Adipocyte (in vitro differentiated cells): ENCODE results near the gene MAP3K7CL.

Experiments
- DNase-seq: peaks from one replicate; pipeline ENCODE4 v3.0.0-alpha.2; 2015; ENCODE audit warnings: low read depth
- H3K27me3 ChIP-seq: replicated peaks from 2 replicates; pipeline ENCODE4 v1.7.0; 2013; ENCODE audit warnings: mild to moderate bottlenecking, low read length, moderate library complexity; ENCODE audit not compliant: control insufficient read depth, insufficient read depth
- H3K36me3 ChIP-seq: 2 replicates; pipeline ENCODE4 v1.7.0; 2013; ENCODE audit warnings: low read length, mild to moderate bottlenecking, moderate library complexity; ENCODE audit not compliant: control insufficient read depth, insufficient read depth, severe bottlenecking
- H3K4me1 ChIP-seq: 2 replicates; pipeline ENCODE4 v1.7.0; 2013; ENCODE audit warnings: mild to moderate bottlenecking, low read length, moderate library complexity; ENCODE audit not compliant: control insufficient read depth, insufficient read depth
- H3K4me3 ChIP-seq: 2 replicates; pipeline ENCODE4 v1.7.0; 2013; ENCODE audit warnings: mild to moderate bottlenecking, low read length, moderate library complexity
- H3K9ac ChIP-seq: 2 replicates; pipeline ENCODE4 v1.7.0; 2013; ENCODE audit warnings: mild to moderate bottlenecking, low read length, moderate library complexity
- H3K9me3 ChIP-seq: 2 replicates; pipeline ENCODE4 v1.7.0; 2013; ENCODE audit warnings: mild to moderate bottlenecking, low read length, moderate library complexity; ENCODE audit not compliant: control insufficient read depth

The MAP3K7CL gene

GRCh38 chr21:29205009-29205408 lies 74.6 kb downstream of the MAP3K7CL start:
- H3K4me1 ChIP-seq = peaks cover 14% of the 10 kb centered on the region
- no peaks in the 10 kb centered on the region for H3K36me3 ChIP-seq
- peaks cover 16% of the 10 kb centered on the region for H3K9me3 ChIP-seq
- no peaks in the 10 kb centered on the region for H3K27me3 ChIP-seq
- H3K9ac ChIP-seq = no peak overlapping the region
- no peak overlapping the region for H3K4me3 ChIP-seq
- no peak for DNase-seq

GRCh38 chr21:29205988-29206387 lies 75.5 kb downstream of the MAP3K7CL start:
- Histone ChIP-seq H3K4me1 (peaks cover 14% of the 10 kb centered on the region), H3K27me3 (no peaks in the 10 kb centered on the region), H3K9me3 (peaks cover 12% of the 10 kb centered on the region), H3K9ac (no peak overlapping the region), H3K4me3 (no peak overlapping the region), H3K36me3 (no peaks in the 10 kb centered on the region)
- DNase-seq = no peak

GRCh38 chr21:29206445-29206844 lies 76.0 kb downstream of the MAP3K7CL start:
- Histone ChIP-seq H3K9me3 (peaks cover 7% of the 10 kb centered on the region), H3K36me3 (no peaks in the 10 kb centered on the region), H3K4me3 (no peak overlapping the region), H3K4me1 (peaks cover 14% of the 10 kb centered on the region), H3K27me3 (no peaks in the 10 kb centered on the region), H3K9ac (no peak overlapping the region)
- DNase-seq = no peak

GRCh38 chr21:29207201-29207600 lies 76.8 kb downstream of the MAP3K7CL start:
- Histone ChIP-seq H3K9ac (no peak overlapping the region), H3K27me3 (no peaks in the 10 kb centered on the region), H3K4me3 (no peak overlapping the region), H3K36me3 (no peaks in the 10 kb centered on the region), H3K9me3 (no peaks in the 10 kb centered on the region), H3K4me1 (peaks cover 14% of the 10 kb centered on the region)
- no peak for DNase-seq

GRCh38 chr21:29208044-29208681 lies 77.7 kb downstream of the MAP3K7CL start:
- no peaks in the 10 kb centered on the region for H3K36me3 ChIP-seq
- H3K4me3 ChIP-seq = peak overlapping the region; percentile 51
- peak overlapping the region; percentile 64 for H3K9ac ChIP-seq
- DNase-seq = no peak
- no peaks in the 10 kb centered on the region for H3K27me3 ChIP-seq
- no peaks in the 10 kb centered on the region for H3K9me3 ChIP-seq
- H3K4me1 ChIP-seq = peaks cover 14% of the 10 kb centered on the region

GRCh38 chr21:29208682-29209059 lies 78.2 kb downstream of the MAP3K7CL start:
- Histone ChIP-seq H3K27me3 (no peaks in the 10 kb centered on the region), H3K9me3 (no peaks in the 10 kb centered on the region), H3K4me1 (peaks cover 14% of the 10 kb centered on the region), H3K4me3 (peak overlapping the region; percentile 58), H3K36me3 (no peaks in the 10 kb centered on the region), H3K9ac (peak overlapping the region; percentile 64)
- peak; percentile 89 for DNase-seq

GRCh38 chr21:29209696-29210095 lies 79.3 kb downstream of the MAP3K7CL start:
- H3K4me3 ChIP-seq = no peak overlapping the region
- H3K4me1 ChIP-seq = peaks cover 14% of the 10 kb centered on the region
- no peaks in the 10 kb centered on the region for H3K9me3 ChIP-seq
- no peaks in the 10 kb centered on the region for H3K36me3 ChIP-seq
- H3K27me3 ChIP-seq = no peaks in the 10 kb centered on the region
- no peak overlapping the region for H3K9ac ChIP-seq
- DNase-seq = no peak

- H3K4me3 ChIP-seq = no peak overlapping the region
- no peaks in the 10 kb centered on the region for H3K9me3 ChIP-seq
- no peak overlapping the region for H3K9ac ChIP-seq
- H3K4me1 ChIP-seq = peaks cover 14% of the 10 kb centered on the region
- no peak for DNase-seq
- no peaks in the 10 kb centered on the region for H3K27me3 ChIP-seq
- no peaks in the 10 kb centered on the region for H3K36me3 ChIP-seq
Measured at GRCh38 chr21:29211205-29211604, 80.8 kb downstream of the MAP3K7CL start.

GRCh38 chr21:29212446-29212845 lies 82.0 kb downstream of the MAP3K7CL start:
- Histone ChIP-seq H3K4me3 (no peak overlapping the region), H3K9ac (no peak overlapping the region), H3K4me1 (peaks cover 14% of the 10 kb centered on the region), H3K9me3 (no peaks in the 10 kb centered on the region), H3K36me3 (no peaks in the 10 kb centered on the region), H3K27me3 (no peaks in the 10 kb centered on the region)
- DNase-seq = no peak

GRCh38 chr21:29213513-29214385 lies 83.3 kb downstream of the MAP3K7CL start:
- Histone ChIP-seq H3K9ac (no peak overlapping the region), H3K9me3 (no peaks in the 10 kb centered on the region), H3K36me3 (no peaks in the 10 kb centered on the region), H3K4me3 (no peak overlapping the region), H3K27me3 (no peaks in the 10 kb centered on the region), H3K4me1 (peaks cover 13% of the 10 kb centered on the region)
- no peak for DNase-seq

- H3K4me3 ChIP-seq = no peak overlapping the region
- DNase-seq = peak; percentile 65
- H3K4me1 ChIP-seq = peaks cover 7% of the 10 kb centered on the region
- H3K9me3 ChIP-seq = no peaks in the 10 kb centered on the region
- no peaks in the 10 kb centered on the region for H3K36me3 ChIP-seq
- H3K9ac ChIP-seq = no peak overlapping the region
- H3K27me3 ChIP-seq = no peaks in the 10 kb centered on the region
Measured at GRCh38 chr21:29215709-29216108, 85.3 kb downstream of the MAP3K7CL start.
